BE2C (cell line): Measurements from ENCODE around the gene LGI4.

Source experiments
- DNase-seq: peaks from one replicate; pipeline ENCODE4 v3.0.0-alpha.2; 2020
- H3K27me3 ChIP-seq: fragments of 250-450 bp; sonication (Bioruptor Pico); 2 replicates; pipeline ENCODE4 v1.5.1; 2020; ENCODE audit warnings: mild to moderate bottlenecking
- H3K36me3 ChIP-seq: fragments of 250-450 bp; sonication (Bioruptor Pico); 2 replicates; pipeline ENCODE4 v1.5.1; 2020; ENCODE audit warnings: mild to moderate bottlenecking
- H3K4me1 ChIP-seq: fragments of 250-450 bp; sonication (Bioruptor Pico); 2 replicates; pipeline ENCODE4 v1.5.1; 2020
- H3K4me3 ChIP-seq: 2 replicates; pipeline ENCODE4 v1.5.1; 2011; ENCODE audit warnings: low read depth, low read length
- H3K9me3 ChIP-seq: fragments of 250-450 bp; sonication (Bioruptor Pico); 2 replicates; pipeline ENCODE4 v1.5.1; 2020
- TF ChIP-seq, protein P1 (sequence below): IDR thresholded peaks from 2 replicates; pipeline ENCODE4 v1.5.1; 2012; ENCODE audit warnings: mild to moderate bottlenecking, low read depth, low read length

The LGI4 gene

DNA sequence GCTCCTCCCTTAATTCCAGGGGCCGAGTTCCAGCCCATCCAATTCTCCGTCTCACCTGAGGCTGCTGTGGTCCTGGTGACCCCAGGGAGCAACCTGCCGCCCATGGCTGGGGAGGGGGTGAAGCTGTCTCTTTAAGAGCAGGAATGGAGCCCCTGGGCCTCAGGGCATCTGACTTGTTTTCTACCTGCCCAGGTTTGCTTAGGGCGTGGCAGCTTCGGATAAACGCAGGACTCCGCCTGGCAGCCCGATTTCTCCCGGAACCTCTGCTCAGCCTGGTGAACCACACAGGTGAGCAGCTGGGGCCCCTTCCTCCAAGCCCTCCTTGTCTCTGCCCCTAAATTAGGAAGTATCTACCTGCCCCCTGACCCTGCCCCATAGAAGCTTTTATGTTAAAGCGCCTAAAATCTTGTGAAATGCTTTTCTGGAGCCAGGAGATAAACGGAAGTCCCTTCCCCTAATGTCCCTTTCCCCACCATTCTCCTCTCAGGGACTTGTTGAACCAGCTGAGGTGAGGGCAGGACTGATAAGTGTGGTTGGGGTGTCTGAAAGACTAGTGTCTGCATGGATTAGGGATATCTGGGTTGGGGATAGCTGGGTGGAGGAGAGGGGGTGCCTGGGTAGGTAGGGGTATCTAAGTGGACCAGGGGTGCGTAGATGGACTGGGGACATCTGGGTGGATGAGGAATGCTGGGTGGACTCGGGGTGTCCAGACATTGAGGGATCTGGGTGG lies 18.6 kb downstream of the LGI4 start:
- Histone ChIP-seq H3K36me3 (no peaks in the 10 kb centered on the region), H3K4me1 (no peaks in the 10 kb centered on the region), H3K27me3 (no peaks in the 10 kb centered on the region), H3K9me3 (no peaks in the 10 kb centered on the region), H3K4me3 (no peak overlapping the region)
- DNase-seq = no peak
- TF ChIP-seq, protein P1, sequence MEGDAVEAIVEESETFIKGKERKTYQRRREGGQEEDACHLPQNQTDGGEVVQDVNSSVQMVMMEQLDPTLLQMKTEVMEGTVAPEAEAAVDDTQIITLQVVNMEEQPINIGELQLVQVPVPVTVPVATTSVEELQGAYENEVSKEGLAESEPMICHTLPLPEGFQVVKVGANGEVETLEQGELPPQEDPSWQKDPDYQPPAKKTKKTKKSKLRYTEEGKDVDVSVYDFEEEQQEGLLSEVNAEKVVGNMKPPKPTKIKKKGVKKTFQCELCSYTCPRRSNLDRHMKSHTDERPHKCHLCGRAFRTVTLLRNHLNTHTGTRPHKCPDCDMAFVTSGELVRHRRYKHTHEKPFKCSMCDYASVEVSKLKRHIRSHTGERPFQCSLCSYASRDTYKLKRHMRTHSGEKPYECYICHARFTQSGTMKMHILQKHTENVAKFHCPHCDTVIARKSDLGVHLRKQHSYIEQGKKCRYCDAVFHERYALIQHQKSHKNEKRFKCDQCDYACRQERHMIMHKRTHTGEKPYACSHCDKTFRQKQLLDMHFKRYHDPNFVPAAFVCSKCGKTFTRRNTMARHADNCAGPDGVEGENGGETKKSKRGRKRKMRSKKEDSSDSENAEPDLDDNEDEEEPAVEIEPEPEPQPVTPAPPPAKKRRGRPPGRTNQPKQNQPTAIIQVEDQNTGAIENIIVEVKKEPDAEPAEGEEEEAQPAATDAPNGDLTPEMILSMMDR = no peak

DNA sequence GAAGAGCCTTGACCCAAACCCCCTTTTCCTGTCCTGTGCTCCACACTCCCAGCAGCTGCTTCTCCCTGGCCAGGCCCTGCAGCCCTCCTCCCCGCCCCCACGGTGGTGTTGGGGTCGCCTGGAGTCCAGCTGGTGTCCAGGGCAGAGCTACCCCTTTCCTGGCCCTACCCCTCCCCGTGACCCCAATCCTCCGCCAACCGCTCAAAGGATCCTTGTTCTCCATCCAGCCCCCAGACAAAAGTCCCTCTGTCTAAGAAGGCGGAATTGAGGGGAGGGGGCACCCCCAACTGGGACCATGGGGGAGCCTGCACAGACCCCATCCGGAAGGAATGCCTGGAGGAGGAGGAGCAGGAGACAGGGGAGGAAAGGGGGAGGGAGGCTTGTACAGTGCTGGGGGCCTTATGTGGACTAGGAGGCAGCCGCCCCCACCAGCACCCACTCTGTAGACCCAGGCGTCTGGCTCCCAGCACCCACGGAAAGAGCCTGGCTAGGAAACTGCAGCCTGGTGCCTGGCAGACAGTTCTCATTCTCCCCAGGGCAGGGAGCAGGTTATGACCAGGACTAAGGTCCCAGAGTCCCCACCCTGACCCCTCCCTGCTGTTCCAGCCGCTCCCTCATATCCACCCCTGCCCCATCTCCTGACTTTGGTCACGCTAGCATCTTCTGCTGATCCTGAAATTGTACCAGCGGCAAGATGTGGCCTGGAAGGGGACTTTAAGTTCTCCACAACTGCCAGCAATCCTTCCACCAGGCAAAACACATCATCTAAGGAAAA lies 19.5 kb downstream of the LGI4 start, which contains the start of gene FXYD3:
Gene FXYD3, plus strand, starts transcription at position 647 of the 775 bp plus-strand sequence. CDS start 3,554 bp downstream, outside the sequence.
- Histone ChIP-seq H3K4me1 (no peaks in the 10 kb centered on the region), H3K27me3 (no peaks in the 10 kb centered on the region), H3K9me3 (no peaks in the 10 kb centered on the region), H3K36me3 (no peaks in the 10 kb centered on the region), H3K4me3 (peak within 1 kb of the TSS; percentile 1; the same call in 1 of the 2 replicates)
- DNase-seq = no peak
- TF ChIP-seq, protein P1 = no peak

DNA sequence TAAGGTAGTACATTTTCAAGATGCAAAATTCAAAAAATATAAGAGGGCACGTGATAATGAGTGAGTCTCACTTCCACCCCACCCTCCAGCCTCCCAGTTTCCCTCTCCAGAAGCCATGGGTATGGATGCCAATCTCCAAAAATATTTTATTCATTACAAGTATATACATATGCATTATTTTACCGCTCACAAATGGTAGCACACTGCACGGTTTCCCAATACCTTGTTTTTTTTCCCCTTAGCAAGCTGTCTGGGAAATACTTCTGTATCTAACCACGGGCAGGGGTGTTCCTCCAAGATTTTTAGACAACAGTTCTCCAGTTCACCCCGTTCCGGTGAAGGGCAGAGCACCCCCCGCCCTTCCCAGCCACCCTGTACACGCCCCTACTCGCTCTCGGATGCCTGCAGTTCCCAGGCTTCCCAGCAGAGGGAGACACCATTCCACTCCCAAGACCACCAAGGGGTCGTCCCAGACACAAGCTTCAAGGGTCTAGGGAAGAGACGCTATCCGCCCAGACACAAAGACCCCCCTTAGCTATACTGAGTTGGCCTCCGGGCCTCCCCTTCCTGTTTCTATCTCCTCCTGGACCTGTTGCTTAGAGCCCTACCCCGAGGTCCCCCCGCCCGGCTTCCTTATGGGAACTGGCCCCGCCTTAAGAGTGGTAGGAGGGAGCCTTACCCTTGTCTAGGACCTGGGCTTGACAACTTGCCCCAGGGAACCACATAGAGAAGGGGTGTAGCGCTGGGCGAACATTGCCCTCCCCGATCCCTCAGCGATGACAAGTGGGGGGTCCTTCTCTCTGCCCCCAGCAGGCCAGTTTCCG lies 20.3 kb downstream of the LGI4 start:
- Histone ChIP-seq H3K4me3 (peak overlapping the region; percentile 1; the same call in 1 of the 2 replicates), H3K4me1 (no peaks in the 10 kb centered on the region), H3K9me3 (no peaks in the 10 kb centered on the region), H3K27me3 (no peaks in the 10 kb centered on the region), H3K36me3 (no peaks in the 10 kb centered on the region)
- TF ChIP-seq, protein P1 = peak; percentile 98
- DNase-seq = peak; percentile 74

DNA sequence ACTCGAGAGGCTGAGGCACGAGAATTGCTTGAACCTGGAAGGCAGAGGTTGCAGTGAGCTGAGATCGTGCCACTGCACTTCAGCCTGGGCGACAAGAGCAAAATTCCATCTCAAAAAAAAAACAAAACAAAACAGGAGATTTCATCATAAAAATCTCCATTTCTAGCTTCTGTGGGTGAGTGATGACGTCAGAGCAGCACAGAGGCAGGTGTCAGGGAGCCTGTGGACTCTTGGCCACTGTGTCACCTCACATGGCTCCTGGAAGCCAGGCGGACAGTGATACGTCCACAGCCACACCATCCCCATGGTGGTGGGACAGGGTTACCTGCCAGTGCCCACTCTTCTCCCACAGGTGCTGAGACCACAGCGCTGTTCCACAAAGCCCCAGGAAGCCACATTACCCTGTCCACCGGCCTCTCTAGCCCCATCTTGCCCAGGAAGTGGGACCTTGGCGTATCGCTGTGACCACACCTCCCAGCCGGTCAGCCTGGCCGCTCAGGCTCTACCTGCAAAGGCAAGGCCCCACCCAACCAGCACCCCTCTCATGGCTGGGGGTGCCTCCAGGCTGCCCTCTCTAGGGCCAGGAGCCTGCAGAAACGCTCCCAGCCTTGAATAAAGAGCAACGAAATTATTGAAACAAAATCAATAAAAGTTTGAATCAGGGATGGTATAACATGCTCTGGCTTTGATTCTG lies 21.7 kb downstream of the LGI4 start:
- no peak for DNase-seq
- Histone ChIP-seq H3K9me3 (no peaks in the 10 kb centered on the region), H3K27me3 (no peaks in the 10 kb centered on the region), H3K4me3 (no peak overlapping the region), H3K4me1 (no peaks in the 10 kb centered on the region), H3K36me3 (no peaks in the 10 kb centered on the region)
- TF ChIP-seq, protein P1 = no peak

- no peaks in the 10 kb centered on the region for H3K4me1 ChIP-seq
- TF ChIP-seq, protein P1 = no peak
- DNase-seq = no peak
- no peaks in the 10 kb centered on the region for H3K36me3 ChIP-seq
- H3K4me3 ChIP-seq = no peak overlapping the region
- no peaks in the 10 kb centered on the region for H3K9me3 ChIP-seq
- no peaks in the 10 kb centered on the region for H3K27me3 ChIP-seq
Measured at GRCh38 chr19:35110974-35111373, 23.9 kb downstream of the LGI4 start.
